ENCODE measurements around the gene OR1N1.

Gene OR1N1

GRCh38 chr9:122527193-122527592, at the start of gene OR1N1:
Gene OR1N1 (minus strand): TSS chr9:122527293. CDS start chr9:122527293, 0 bp downstream.
- no peaks in the 10 kb centered on the region for H3K36me3 ChIP-seq (replicated peaks; ENCODE audit: insufficient read depth, low read length)
- H3K27ac ChIP-seq (ENCODE audit: low read length) = no peak within 1 kb of the TSS
- H3K4me2 ChIP-seq (ENCODE audit: low read depth, low read length) = no peak within 1 kb of the TSS
- no peak within 1 kb of the TSS for H2AFZ ChIP-seq (ENCODE audit: low read length)
- no peaks in the 10 kb centered on the region for H4K20me1 ChIP-seq (ENCODE audit: insufficient read depth, low read length)
- H3K9ac ChIP-seq (ENCODE audit: low read length) = no peak within 1 kb of the TSS
- H3K4me1 ChIP-seq (ENCODE audit: low read length) = no peaks in the 10 kb centered on the region
- no peak for TF ChIP-seq CTCF (IDR thresholded peaks at IDR 0.05; ENCODE audit: low read length)
- TF ChIP-seq EZH2phosphoT487 (IDR thresholded peaks at IDR 0.05; ENCODE audit: low read length) = no peak
- TF ChIP-seq EZH2 (optimal IDR thresholded peaks at IDR 0.05; ENCODE audit: low read depth, low read length) = no peak
- no peaks in the 10 kb centered on the region for H3K79me2 ChIP-seq (ENCODE audit: low read length)
- no peak within 1 kb of the TSS for H3K4me3 ChIP-seq (ENCODE audit: low read length)
- no peaks in the 10 kb centered on the region for H3K27me3 ChIP-seq (replicated peaks; ENCODE audit: insufficient read depth, low read length)
- no peaks in the 10 kb centered on the region for H3F3A ChIP-seq (ENCODE audit: insufficient read depth, low read length)
- H3K9me2 ChIP-seq (replicated peaks; ENCODE audit: insufficient read depth, low read length) = no peaks in the 10 kb centered on the region
- DNase-seq = no peak
- no peaks in the 10 kb centered on the region for H3K9me3 ChIP-seq (replicated peaks; ENCODE audit: insufficient read depth, low read length)

GRCh38 chr9:122572456-122572855, 45.4 kb upstream of the OR1N1 start:
- DNase-seq = peak; percentile 29
- no peaks in the 10 kb centered on the region for H3K79me2 ChIP-seq (ENCODE audit: low read length)
- no peaks in the 10 kb centered on the region for H3F3A ChIP-seq (ENCODE audit: insufficient read depth, low read length)
- H3K9ac ChIP-seq (ENCODE audit: low read length) = no peak overlapping the region
- no peaks in the 10 kb centered on the region for H3K4me1 ChIP-seq (ENCODE audit: low read length)
- H3K27me3 ChIP-seq (replicated peaks; ENCODE audit: insufficient read depth, low read length) = no peaks in the 10 kb centered on the region
- H3K9me2 ChIP-seq (replicated peaks; ENCODE audit: insufficient read depth, low read length) = no peaks in the 10 kb centered on the region
- no peak overlapping the region for H3K4me3 ChIP-seq (ENCODE audit: low read length)
- H3K27ac ChIP-seq (ENCODE audit: low read length) = no peak overlapping the region
- no peaks in the 10 kb centered on the region for H3K9me3 ChIP-seq (replicated peaks; ENCODE audit: insufficient read depth, low read length)
- no peak overlapping the region for H2AFZ ChIP-seq (ENCODE audit: low read length)
- no peaks in the 10 kb centered on the region for H3K36me3 ChIP-seq (replicated peaks; ENCODE audit: insufficient read depth, low read length)
- TF ChIP-seq EZH2 (optimal IDR thresholded peaks at IDR 0.05; ENCODE audit: low read depth, low read length) (no peak), CTCF (IDR thresholded peaks at IDR 0.05; ENCODE audit: low read length) (no peak), EZH2phosphoT487 (IDR thresholded peaks at IDR 0.05; ENCODE audit: low read length) (no peak)
- no peak overlapping the region; the same call in 1 of the 2 replicates for H3K4me2 ChIP-seq (ENCODE audit: low read depth, low read length)
- H4K20me1 ChIP-seq (ENCODE audit: insufficient read depth, low read length) = no peaks in the 10 kb centered on the region

- no peaks in the 10 kb centered on the region for H3K9me2 ChIP-seq (replicated peaks; ENCODE audit: insufficient read depth, low read length)
- no peak overlapping the region for H2AFZ ChIP-seq (ENCODE audit: low read length)
- H3K4me2 ChIP-seq (ENCODE audit: low read depth, low read length) = no peak overlapping the region
- H3K27ac ChIP-seq (ENCODE audit: low read length) = no peak overlapping the region
- no peaks in the 10 kb centered on the region for H3K36me3 ChIP-seq (replicated peaks; ENCODE audit: insufficient read depth, low read length)
- no peaks in the 10 kb centered on the region for H3K4me1 ChIP-seq (ENCODE audit: low read length)
- no peak for TF ChIP-seq CTCF (IDR thresholded peaks at IDR 0.05; ENCODE audit: low read length)
- no peak for TF ChIP-seq EZH2 (optimal IDR thresholded peaks at IDR 0.05; ENCODE audit: low read depth, low read length)
- TF ChIP-seq EZH2phosphoT487 (IDR thresholded peaks at IDR 0.05; ENCODE audit: low read length) = no peak
- no peak overlapping the region for H3K9ac ChIP-seq (ENCODE audit: low read length)
- no peaks in the 10 kb centered on the region for H3K27me3 ChIP-seq (replicated peaks; ENCODE audit: insufficient read depth, low read length)
- no peaks in the 10 kb centered on the region for H4K20me1 ChIP-seq (ENCODE audit: insufficient read depth, low read length)
- no peak for DNase-seq
- no peak overlapping the region for H3K4me3 ChIP-seq (ENCODE audit: low read length)
- no peaks in the 10 kb centered on the region for H3F3A ChIP-seq (ENCODE audit: insufficient read depth, low read length)
- no peaks in the 10 kb centered on the region for H3K79me2 ChIP-seq (ENCODE audit: low read length)
- H3K9me3 ChIP-seq (replicated peaks; ENCODE audit: insufficient read depth, low read length) = no peaks in the 10 kb centered on the region
Measured at GRCh38 chr9:122567901-122568300, 40.8 kb upstream of the OR1N1 start.

Measured in MM.1S (cell line).